Type B pancreatic cell (in vitro differentiated cells): Measurements from ENCODE around the gene HCN2. TPM values are rescaled to one million over a fixed set of nuclear protein-coding genes. Genes with fewer than 3 reads are reported as not detected.

Experiments used
- DNase-seq: peaks from one replicate; pipeline ENCODE4 v3.0.0; 2021; ENCODE audit warnings: mixed read lengths; ENCODE audit not compliant: unreplicated experiment; ENCODE audit errors: extremely low spot score
- H3K27ac Mint-ChIP-seq: 2 replicates; pipeline ENCODE4 v1.8.0; 2021; ENCODE audit warnings: mild to moderate bottlenecking, mixed read lengths
- H3K27me3 Mint-ChIP-seq: 2 replicates; pipeline ENCODE4 v1.8.0; 2021; ENCODE audit warnings: mixed read lengths
- H3K36me3 Mint-ChIP-seq: 2 replicates; pipeline ENCODE4 v1.8.0; 2021; ENCODE audit warnings: mixed read lengths
- H3K4me1 Mint-ChIP-seq: one replicate; pipeline ENCODE4 v1.8.0; 2021; ENCODE audit warnings: mixed read lengths; ENCODE audit not compliant: unreplicated experiment
- H3K4me3 Mint-ChIP-seq: 2 replicates; pipeline ENCODE4 v1.8.0; 2021; ENCODE audit warnings: mild to moderate bottlenecking, mixed read lengths
- H3K9me3 Mint-ChIP-seq: 2 replicates; pipeline ENCODE4 v1.8.0; 2021; ENCODE audit warnings: mixed read lengths
- CTCF ChIP-seq: fragments of 200-600 bp; sonication (generic); conservative IDR thresholded peaks from 2 replicates; pipeline ENCODE4 v1.5.0; 2021; ENCODE audit warnings: antibody characterized with exemption, mild to moderate bottlenecking
- total RNA-seq: library from RNA; stranded (reverse); gene quantifications from 2 replicates; pipeline ENCODE4 v1.2.1, GENCODE V29; 2021; ENCODE audit warnings: low replicate concordance

HCN2 gene
- total RNA-seq, 1 donor from 2014 or later = 1.4 TPM

GRCh38 chr19:648305-648704 is 58.6 kb downstream of the HCN2 start:
- Mint-ChIP-seq H3K4me1 (no peaks in the 10 kb centered on the region), H3K4me3 (no peak overlapping the region), H3K27me3 (no peaks in the 10 kb centered on the region), H3K9me3 (no peaks in the 10 kb centered on the region), H3K27ac (no peak overlapping the region), H3K36me3 (no peaks in the 10 kb centered on the region)
- no peak for TF ChIP-seq CTCF
- DNase-seq = no peak

- TF ChIP-seq CTCF = no peak
- Mint-ChIP-seq H3K36me3 (no peaks in the 10 kb centered on the region), H3K4me3 (no peak overlapping the region), H3K27me3 (no peaks in the 10 kb centered on the region), H3K4me1 (no peaks in the 10 kb centered on the region), H3K9me3 (no peaks in the 10 kb centered on the region), H3K27ac (no peak overlapping the region)
- no peak for DNase-seq
Measured at GRCh38 chr19:648904-649801, 59.5 kb downstream of the HCN2 start.

GRCh38 chr19:650121-650520 is 60.4 kb downstream of the HCN2 start:
- Mint-ChIP-seq H3K4me1 (peaks cover 2% of the 10 kb centered on the region), H3K27me3 (no peaks in the 10 kb centered on the region), H3K36me3 (no peaks in the 10 kb centered on the region), H3K4me3 (no peak overlapping the region), H3K27ac (no peak overlapping the region), H3K9me3 (no peaks in the 10 kb centered on the region)
- TF ChIP-seq CTCF = no peak
- no peak for DNase-seq

- H3K9me3 Mint-ChIP-seq = no peaks in the 10 kb centered on the region
Measured at GRCh38 chr19:651114-651818, 61.6 kb downstream of the HCN2 start.

GRCh38 chr19:651991-652390 is 62.3 kb downstream of the HCN2 start:
- Mint-ChIP-seq H3K27me3 (no peaks in the 10 kb centered on the region), H3K27ac (no peak overlapping the region), H3K4me3 (no peak overlapping the region), H3K9me3 (no peaks in the 10 kb centered on the region), H3K36me3 (no peaks in the 10 kb centered on the region), H3K4me1 (peaks cover 3% of the 10 kb centered on the region)
- DNase-seq = no peak
- no peak for TF ChIP-seq CTCF

More at GRCh38 chr19:651114-651818, 61.6 kb downstream of the HCN2 start:
- no peak overlapping the region for H3K27ac Mint-ChIP-seq
- H3K4me1 Mint-ChIP-seq = peaks cover 3% of the 10 kb centered on the region
- H3K4me3 Mint-ChIP-seq = no peak overlapping the region
- H3K27me3 Mint-ChIP-seq = no peaks in the 10 kb centered on the region
- DNase-seq = no peak
- no peak for TF ChIP-seq CTCF
- no peaks in the 10 kb centered on the region for H3K36me3 Mint-ChIP-seq
